Measurements from ENCODE around the gene STK33.

DNA sequence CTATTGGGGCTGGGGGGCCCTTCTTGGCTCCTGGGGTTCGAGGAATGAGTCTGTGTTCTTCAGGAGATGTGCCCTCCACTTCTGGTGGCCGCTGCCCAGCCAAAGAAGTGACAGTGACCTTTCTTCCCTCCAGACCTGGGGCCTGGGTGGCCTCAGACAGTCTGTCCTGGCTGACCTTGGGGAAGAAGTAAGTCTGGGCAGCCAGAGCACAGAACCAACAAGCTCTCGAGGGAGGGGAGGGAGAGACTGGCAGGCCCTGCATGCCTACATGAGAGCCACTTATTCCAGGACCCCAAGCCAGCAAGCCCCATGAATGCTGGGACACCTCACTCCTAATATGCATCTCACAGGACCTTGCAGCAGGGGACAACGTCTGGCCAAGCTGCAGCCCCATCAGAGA, 27.1 kb upstream of the STK33 start:
- no peak for TF ChIP-seq CTCF (conservative IDR thresholded peaks at IDR 0.05)
- TF ChIP-seq ZFX (IDR thresholded peaks at IDR 0.05), result no peak

Data from C4-2B (cell line).